Immature natural killer cell (primary cell): ENCODE measurements around the gene CTAG1A. TPM values are rescaled to one million over a fixed set of nuclear protein-coding genes. Genes with fewer than 3 reads are reported as not detected.
"Not testable (repeated sequence)": the region's sequence is repeated elsewhere in the genome, so short reads cannot be mapped to it uniquely, and the experiment has no call there.

Experiments used
- DNase-seq, 3 donors: peaks; one replicate each; pipeline ENCODE4 v3.0.0; 2022; ENCODE audit warnings: mixed read lengths in 1 of 3
- H3K27ac Mint-ChIP-seq, 6 donors: one replicate each; pipeline ENCODE4 v1.8.0; 2020; ENCODE audit warnings: mixed read lengths in 6 of 6, mild to moderate bottlenecking in 5 of 6, inconsistent platforms in 4 of 6, moderate library complexity in 3 of 6
- H3K27me3 Mint-ChIP-seq, 3 donors: one replicate each; pipeline ENCODE4 v1.8.0; 2020 to 2021; ENCODE audit warnings: low read depth in 3 of 3, mild to moderate bottlenecking in 3 of 3, mixed read lengths in 3 of 3, moderate library complexity in 3 of 3, inconsistent platforms in 1 of 3
- H3K36me3 Mint-ChIP-seq, 3 donors: one replicate each; pipeline ENCODE4 v1.8.0; 2020; ENCODE audit warnings: mixed read lengths in 3 of 3, inconsistent platforms in 2 of 3, mild to moderate bottlenecking in 2 of 3
- H3K4me1 Mint-ChIP-seq, 2 donors: one replicate each; pipeline ENCODE4 v1.8.0; 2020; ENCODE audit warnings: inconsistent platforms in 2 of 2, mild to moderate bottlenecking in 2 of 2, mixed read lengths in 2 of 2, moderate library complexity in 1 of 2
- H3K4me3 Mint-ChIP-seq, 5 donors: one replicate each; pipeline ENCODE4 v1.8.0; 2020; ENCODE audit warnings: mild to moderate bottlenecking in 5 of 5, mixed read lengths in 5 of 5, inconsistent platforms in 3 of 5, moderate library complexity in 3 of 5
- H3K9me3 Mint-ChIP-seq, 6 donors: one replicate each; pipeline ENCODE4 v1.8.0; 2020; ENCODE audit warnings: mild to moderate bottlenecking in 6 of 6, mixed read lengths in 6 of 6, inconsistent platforms in 4 of 6, moderate library complexity in 3 of 6
- polyA plus RNA-seq, 3 donors: library from polyadenylated mRNA; unstranded; fragments of 300-500 nt; fragmentation: Illumina TruSeq; gene quantifications; one replicate each; pipeline ENCODE4 v1.2.3, GENCODE V29; 2021

Gene CTAG1A
- polyA plus RNA-seq, 3 donors from 2014 or later = not detected

DNA sequence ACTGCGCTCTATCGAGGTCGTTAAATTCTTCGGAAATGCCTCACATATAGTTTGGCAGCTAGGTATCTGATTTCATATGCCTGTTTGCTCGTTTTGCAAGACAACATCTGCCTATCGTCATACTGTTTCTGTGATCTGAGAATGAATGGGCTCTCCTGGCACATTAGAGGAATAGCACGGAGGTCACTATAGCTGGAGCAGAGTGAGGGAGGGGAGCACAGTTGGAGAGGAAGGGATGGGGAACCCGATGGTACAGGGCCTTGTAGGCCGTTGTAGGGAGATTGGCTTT is 37.0 kb upstream of the CTAG1A start:
- DNase-seq = no peak
- H3K36me3 Mint-ChIP-seq = peaks cover 0 to 8% (median under 1%) of the 10 kb centered on the region in 3 donors
- peaks cover 3 to 10% (median 6%) of the 10 kb centered on the region in 3 donors for H3K27me3 Mint-ChIP-seq
- peak overlapping the region; percentile 86 to 93 (median 92) for H3K4me3 Mint-ChIP-seq
- peaks cover 46 to 59% of the 10 kb centered on the region in 2 donors for H3K4me1 Mint-ChIP-seq
- H3K27ac Mint-ChIP-seq = peak overlapping the region; percentile 89 to 97 (median 93)
- H3K9me3 Mint-ChIP-seq = no peaks in the 10 kb centered on the region

DNA sequence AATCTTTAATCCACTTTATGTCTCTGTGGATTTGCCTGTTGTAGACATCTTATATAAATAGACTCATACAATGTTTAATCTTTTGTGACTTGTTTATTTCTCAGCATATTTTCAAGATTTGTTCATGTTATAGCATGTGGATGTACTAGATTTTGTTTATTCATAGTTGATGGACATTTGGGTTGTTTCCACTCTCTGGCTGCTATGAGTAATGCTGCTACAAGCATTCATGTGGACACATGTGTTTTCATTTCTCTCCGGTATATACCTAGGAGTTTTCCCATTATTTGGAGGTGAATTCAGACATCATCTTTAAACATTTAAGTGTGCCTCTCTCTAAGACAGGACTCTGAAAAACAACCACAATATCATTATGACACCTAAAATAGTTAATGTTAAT is 35.2 kb upstream of the CTAG1A start:
- DNase-seq = no peak
- Mint-ChIP-seq H3K27ac (peak overlapping the region in 5 of 6 donors; percentile 46 to 92 (median 74)), H3K4me1 (peaks cover 39 to 55% of the 10 kb centered on the region in 2 donors), H3K27me3 (peaks cover 2 to 9% (median 6%) of the 10 kb centered on the region in 3 donors), H3K36me3 (peaks cover 0 to 10% (median 0%) of the 10 kb centered on the region in 3 donors), H3K9me3 (no peaks in the 10 kb centered on the region), H3K4me3 (peak overlapping the region; percentile 38 to 86 (median 48))

DNA sequence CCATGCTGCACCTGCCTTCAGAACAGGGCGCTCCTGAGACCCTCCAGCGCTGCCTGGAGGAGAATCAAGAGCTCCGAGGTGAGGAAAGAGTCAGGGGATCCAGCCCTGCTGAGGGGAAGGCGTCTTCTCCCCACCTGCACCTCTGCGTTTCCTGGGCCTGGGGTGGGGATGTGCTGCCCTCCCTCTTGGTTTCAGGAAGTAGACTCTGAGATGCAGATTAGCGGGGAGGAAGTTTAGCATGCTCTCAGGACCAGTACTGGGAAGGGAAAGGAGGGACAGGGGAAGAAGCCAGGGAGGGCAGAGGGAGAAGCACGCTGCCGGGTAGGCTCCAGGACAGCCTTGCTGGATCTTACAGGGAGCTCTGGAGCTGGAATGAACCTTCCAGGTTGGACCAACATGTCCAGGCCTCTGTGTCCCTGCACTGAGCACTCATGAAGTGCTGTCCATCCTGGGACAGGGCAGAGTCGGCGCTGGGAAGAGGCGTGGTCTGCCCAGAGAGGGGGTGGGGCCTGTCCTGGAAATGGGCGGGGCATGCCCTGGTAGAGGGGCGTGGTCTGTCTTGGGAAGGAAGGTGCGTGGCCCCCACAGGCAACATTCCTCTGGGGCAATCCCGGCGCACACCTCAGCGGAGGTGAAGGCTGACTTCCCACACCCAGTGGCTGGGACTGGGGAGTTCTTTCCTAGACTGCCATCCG is 32.7 kb upstream of the CTAG1A start:
- peaks cover 31 to 44% of the 10 kb centered on the region in 2 donors for H3K4me1 Mint-ChIP-seq
- H3K36me3 Mint-ChIP-seq, H3K9me3 Mint-ChIP-seq, H3K4me3 Mint-ChIP-seq, H3K27ac Mint-ChIP-seq, DNase-seq: not testable (repeated sequence)
- peaks cover 2 to 11% (median 3%) of the 10 kb centered on the region in 3 donors for H3K27me3 Mint-ChIP-seq

DNA sequence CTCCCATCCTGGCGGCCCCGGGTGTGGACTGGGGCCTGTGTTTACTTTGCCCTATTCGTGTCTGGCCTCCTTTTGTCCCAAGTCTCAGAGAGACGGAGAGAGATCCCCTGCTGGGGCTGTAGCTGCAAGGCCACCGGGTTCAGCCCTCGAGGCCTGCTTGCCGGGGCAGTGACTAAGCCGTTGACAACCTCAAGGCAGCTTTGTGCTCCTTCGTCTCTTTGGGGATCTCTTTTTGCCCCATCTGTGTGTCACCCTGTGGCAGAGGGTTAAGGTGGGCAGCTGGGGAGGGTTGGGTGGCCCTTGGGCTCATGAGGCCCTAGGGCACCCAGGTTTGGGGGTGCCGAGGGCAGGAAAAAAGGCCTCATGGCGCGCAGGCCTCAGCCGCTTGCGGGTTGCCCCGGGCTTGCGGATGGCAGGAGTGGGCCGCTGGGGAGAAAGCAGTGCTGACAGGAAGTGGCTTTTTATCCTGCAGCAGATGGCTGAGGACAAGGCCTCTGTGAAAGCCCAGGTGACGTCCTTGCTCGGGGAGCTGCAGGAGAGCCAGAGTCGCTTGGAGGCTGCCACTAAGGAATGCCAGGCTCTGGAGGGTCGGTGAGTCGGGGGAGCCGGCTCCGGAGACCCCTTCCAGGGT is 26.8 kb upstream of the CTAG1A start:
- not testable (repeated sequence) for DNase-seq, H3K4me1 Mint-ChIP-seq, H3K36me3 Mint-ChIP-seq, H3K4me3 Mint-ChIP-seq, H3K27ac Mint-ChIP-seq, H3K9me3 Mint-ChIP-seq, H3K27me3 Mint-ChIP-seq

DNA sequence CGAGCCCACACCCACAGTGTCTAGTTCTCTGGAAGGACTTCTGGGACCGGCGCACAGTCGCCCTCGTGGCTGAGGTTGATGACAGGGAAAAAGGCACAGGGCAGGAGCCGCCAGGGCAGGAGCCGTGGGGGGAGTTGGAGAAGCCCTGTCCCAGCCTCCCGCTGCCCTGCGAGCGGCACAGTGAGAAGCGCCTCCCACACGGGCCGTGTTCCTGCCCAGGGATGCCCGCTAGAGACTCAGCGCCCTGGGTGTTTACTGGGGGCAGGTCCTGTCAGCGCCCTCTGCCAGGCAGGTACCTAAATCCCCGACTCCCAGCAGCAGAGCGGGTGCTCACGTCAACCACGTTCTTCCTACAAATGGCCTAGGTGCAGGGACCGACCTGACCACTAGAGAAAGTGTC is 26.0 kb upstream of the CTAG1A start:
- H3K36me3 Mint-ChIP-seq, H3K9me3 Mint-ChIP-seq, H3K4me3 Mint-ChIP-seq, H3K27me3 Mint-ChIP-seq, H3K4me1 Mint-ChIP-seq, DNase-seq, H3K27ac Mint-ChIP-seq: not testable (repeated sequence)

DNA sequence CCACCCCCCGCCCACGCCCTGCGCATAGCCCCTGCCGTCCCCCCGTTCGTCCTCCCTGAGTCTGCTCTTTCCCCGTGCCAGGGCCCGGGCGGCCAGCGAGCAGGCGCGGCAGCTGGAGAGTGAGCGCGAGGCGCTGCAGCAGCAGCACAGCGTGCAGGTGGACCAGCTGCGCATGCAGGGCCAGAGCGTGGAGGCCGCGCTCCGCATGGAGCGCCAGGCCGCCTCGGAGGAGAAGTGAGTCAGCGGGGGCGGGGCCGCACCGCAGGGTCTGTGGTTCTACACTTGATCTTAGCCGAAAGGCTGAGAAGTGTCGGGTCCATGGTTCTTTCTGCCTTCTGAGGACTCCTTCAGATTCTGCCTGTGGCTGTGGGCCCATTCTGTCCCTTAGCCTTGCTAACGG is 24.6 kb upstream of the CTAG1A start:
- not testable (repeated sequence) for H3K27ac Mint-ChIP-seq, H3K9me3 Mint-ChIP-seq, H3K4me1 Mint-ChIP-seq, H3K4me3 Mint-ChIP-seq, H3K36me3 Mint-ChIP-seq, DNase-seq, H3K27me3 Mint-ChIP-seq

DNA sequence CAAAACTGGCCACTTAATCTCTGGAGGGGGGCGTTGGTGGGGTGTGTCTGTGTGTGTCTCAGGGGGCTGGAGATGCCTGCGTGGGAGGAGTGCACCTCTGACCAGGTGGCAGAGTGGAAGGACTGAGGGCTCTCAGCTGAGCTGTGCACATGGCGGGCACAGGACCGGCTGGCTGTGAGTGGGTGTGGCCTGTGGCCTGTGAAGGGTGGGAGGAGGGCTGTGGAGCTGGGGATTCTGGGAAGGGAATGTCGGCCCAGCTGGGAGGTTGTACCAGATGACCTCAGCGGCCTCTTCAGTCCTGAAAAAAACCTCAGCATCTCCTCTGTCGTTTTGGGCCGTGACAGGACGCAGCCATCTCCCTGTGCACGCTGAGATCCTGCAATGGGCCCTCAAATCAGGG is 22.6 kb upstream of the CTAG1A start:
- not testable (repeated sequence) for H3K4me1 Mint-ChIP-seq, H3K36me3 Mint-ChIP-seq, H3K27ac Mint-ChIP-seq

DNA sequence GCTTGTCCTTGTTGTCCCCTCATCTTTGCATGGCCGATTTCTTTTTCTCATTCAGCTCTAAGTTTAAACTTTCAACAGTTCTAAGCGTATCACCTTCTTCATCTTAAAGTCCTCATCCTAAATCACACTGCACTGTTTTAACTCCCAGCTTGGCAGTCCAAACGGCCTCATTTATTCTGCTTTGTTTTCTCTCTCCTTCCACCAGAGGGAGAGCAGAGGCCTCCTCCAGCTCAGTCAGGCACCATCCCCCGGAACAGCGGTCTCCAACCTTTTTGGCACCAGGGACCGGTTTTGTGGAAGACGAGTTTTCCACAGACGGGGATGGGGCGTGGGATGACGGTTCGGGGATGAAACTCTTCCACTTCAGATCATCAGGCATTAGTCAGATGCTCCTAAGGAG is 14.6 kb upstream of the CTAG1A start:
- H3K27ac Mint-ChIP-seq, H3K4me3 Mint-ChIP-seq, H3K4me1 Mint-ChIP-seq, DNase-seq, H3K36me3 Mint-ChIP-seq, H3K9me3 Mint-ChIP-seq, H3K27me3 Mint-ChIP-seq: not testable (repeated sequence)

More for the DNA sequence above, 22.6 kb upstream of the CTAG1A start:
- H3K4me3 Mint-ChIP-seq, DNase-seq, H3K27me3 Mint-ChIP-seq, H3K9me3 Mint-ChIP-seq: not testable (repeated sequence)

DNA sequence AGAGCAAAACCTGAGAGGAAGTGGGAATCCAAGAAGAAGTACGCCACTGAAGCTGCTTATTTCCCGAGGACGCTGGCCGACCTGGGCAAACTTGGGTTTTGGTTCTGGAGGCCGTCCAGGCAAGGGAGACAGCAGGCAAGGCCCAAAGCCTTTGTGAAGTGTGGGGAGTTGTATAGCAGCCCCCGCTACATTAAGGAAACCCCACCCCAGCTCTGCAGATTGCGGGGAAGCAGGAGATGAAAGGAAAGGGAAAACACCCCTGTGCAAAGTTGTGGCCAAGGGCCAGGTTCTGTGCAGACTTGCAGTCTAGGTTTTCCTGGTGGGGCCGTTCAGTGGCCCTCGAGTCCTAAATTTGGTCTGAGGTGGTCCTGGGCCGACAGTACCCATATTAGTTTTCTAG is 11.9 kb upstream of the CTAG1A start:
- not testable (repeated sequence) for H3K4me3 Mint-ChIP-seq, H3K4me1 Mint-ChIP-seq, DNase-seq, H3K27ac Mint-ChIP-seq, H3K9me3 Mint-ChIP-seq, H3K36me3 Mint-ChIP-seq, H3K27me3 Mint-ChIP-seq

DNA sequence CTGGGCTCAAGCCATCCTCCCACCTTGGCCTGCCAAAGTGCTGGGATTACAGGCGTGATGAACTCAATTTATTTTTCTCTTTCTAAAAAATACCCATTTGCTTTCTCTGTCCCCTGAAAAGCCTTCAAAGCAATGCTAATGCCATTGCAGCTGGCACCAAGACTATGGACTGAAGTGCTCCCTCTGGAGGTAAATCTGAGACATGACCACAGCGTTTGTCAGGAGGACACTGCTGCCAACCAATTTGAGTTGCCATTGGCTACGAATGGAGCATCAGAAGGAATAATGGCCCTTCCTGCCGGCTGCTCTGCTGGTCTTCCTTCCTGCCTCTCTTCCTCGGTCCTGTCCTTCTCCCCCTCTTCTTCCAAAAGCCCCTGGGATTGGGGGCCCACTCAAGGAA is 9.9 kb upstream of the CTAG1A start:
- H3K27me3 Mint-ChIP-seq, H3K9me3 Mint-ChIP-seq, H3K27ac Mint-ChIP-seq, DNase-seq, H3K36me3 Mint-ChIP-seq, H3K4me1 Mint-ChIP-seq, H3K4me3 Mint-ChIP-seq: not testable (repeated sequence)

DNA sequence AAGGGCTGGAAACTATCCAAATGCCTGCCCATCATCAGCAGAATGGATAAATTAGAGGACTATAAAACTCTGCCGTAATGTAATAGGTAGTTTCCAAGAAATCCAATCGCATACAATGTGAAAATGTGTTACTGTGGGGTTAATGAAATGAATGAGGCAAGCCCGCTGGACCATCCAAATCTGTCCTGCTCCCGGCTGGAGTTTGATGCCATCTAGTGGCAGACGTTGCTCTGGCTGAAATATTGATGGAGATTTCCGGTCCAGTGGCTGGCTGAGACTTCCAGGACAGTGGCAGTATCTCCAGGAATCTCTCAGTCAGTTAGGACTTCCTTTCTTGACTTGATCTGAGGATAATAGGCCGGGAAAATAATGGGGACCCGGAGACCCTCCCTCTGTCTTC is 1.9 kb upstream of the CTAG1A start:
- DNase-seq = not testable (repeated sequence)

DNA sequence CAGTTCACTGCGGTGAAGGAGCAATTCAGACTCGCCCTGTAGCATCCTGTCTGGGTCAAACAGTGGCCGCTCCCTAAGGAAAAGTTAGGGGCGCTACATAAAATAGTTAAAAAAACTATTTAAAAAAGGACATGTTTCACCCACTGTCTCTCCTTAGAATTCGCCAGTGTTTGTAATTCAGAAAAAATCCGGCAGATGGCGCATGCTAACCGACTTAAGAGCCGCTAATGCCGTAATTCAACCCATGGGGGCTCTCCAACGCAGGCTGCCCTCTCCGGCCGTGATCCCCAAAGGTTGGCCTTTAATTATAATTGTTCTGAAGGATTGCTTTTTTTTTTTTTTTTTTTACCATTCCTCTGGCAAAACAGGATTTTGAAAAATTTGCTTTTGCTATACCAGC is 5.5 kb downstream of the CTAG1A start:
- H3K27me3 Mint-ChIP-seq, H3K4me1 Mint-ChIP-seq, H3K4me3 Mint-ChIP-seq, H3K27ac Mint-ChIP-seq, H3K9me3 Mint-ChIP-seq, DNase-seq, H3K36me3 Mint-ChIP-seq: not testable (repeated sequence)

More for the DNA sequence above, 1.9 kb upstream of the CTAG1A start:
- not testable (repeated sequence) for H3K9me3 Mint-ChIP-seq, H3K27ac Mint-ChIP-seq, H3K4me3 Mint-ChIP-seq, H3K4me1 Mint-ChIP-seq, H3K36me3 Mint-ChIP-seq, H3K27me3 Mint-ChIP-seq

DNA sequence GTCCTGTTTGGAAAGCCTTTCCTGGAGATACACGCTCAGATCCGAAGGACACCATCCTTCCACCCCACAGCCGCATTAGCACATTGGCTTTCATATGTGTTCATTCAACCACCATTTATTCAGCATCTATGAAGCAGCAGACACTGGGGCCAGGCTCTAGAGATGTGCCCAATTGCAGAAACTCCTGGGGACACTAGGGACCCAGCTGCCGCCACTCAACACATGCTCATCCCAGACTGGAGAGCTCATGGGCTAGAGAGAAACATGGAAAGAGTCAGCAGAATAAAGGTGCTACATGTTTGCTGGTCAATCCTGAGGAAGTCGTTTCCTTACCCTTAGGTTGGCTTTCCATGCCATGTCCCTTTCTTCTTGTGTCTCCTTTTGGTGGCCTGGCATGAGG is 7.6 kb downstream of the CTAG1A start:
- no peaks in the 10 kb centered on the region for H3K36me3 Mint-ChIP-seq
- H3K4me3 Mint-ChIP-seq = no peak overlapping the region
- H3K27ac Mint-ChIP-seq = peak overlapping the region in 1 of 6 donors; percentile 26
- no peaks in the 10 kb centered on the region for H3K9me3 Mint-ChIP-seq
- DNase-seq = no peak
- peaks cover 0 to 12% (median 4%) of the 10 kb centered on the region in 3 donors for H3K27me3 Mint-ChIP-seq
- peaks cover 19 to 29% of the 10 kb centered on the region in 2 donors for H3K4me1 Mint-ChIP-seq

DNA sequence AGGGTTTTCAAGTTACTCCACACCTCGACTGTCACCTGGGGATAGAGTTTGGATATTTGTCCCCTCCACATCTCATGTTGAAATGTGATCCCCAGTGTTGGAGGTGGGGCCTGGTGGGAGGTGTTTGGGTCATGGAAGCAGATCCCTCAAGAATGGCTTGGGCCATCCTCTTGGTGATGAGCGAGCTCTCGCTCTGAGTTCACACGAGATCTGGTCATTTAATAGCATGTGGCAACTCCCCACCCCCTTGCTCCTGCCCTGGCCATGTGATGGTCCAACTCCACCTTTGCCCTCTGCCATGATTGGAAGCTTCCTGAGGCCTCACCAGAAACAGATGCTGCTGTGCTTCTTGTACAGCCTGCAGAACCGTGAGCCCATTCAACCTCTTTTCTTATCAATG is 8.3 kb downstream of the CTAG1A start:
- Mint-ChIP-seq H3K4me3 (no peak overlapping the region), H3K27me3 (peaks cover 3 to 12% (median 4%) of the 10 kb centered on the region in 3 donors), H3K36me3 (no peaks in the 10 kb centered on the region), H3K4me1 (peaks cover 19 to 35% of the 10 kb centered on the region in 2 donors), H3K27ac (no peak overlapping the region), H3K9me3 (no peaks in the 10 kb centered on the region)
- DNase-seq = no peak

DNA sequence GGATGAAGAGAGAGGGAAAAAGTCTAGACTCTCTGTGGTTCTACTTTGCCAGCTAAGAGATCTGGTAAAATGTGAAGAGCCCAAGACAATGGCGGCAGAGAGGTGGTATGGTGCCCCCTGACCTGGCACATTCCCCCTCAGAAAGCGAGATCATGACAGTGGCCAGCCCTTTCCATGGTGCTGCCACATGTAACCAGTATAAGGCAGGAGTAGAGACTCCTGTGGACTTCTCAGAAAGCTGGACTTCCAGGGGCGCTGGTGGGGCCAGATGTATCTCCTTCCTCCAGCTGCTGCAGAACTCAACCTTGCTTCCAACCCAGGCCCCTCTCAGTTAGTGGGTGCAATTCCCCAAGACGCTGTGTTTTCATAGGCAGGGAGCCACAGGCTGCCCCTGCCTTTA is 9.6 kb downstream of the CTAG1A start:
- Mint-ChIP-seq H3K4me3 (no peak overlapping the region), H3K9me3 (no peaks in the 10 kb centered on the region), H3K27ac (no peak overlapping the region), H3K36me3 (no peaks in the 10 kb centered on the region), H3K27me3 (peaks cover 3 to 12% (median 4%) of the 10 kb centered on the region in 3 donors), H3K4me1 (peaks cover 19 to 35% of the 10 kb centered on the region in 2 donors)
- no peak for DNase-seq
